A549 (cell line): ENCODE results near the gene SLC45A3. TPM values are rescaled to one million over a fixed set of nuclear protein-coding genes. Genes with fewer than 3 reads are reported as not detected.
"Not testable (repeated sequence)": the region's sequence is repeated elsewhere in the genome, so short reads cannot be mapped to it uniquely, and the experiment has no call there.

Experiments
- ATAC-seq, 2 experiments: fragments of 200-7000 bp in 1 of 2; fragments of >200 bp in 1 of 2; cut with Nextera tagmentation in 1 of 2; cut with Tn5 transposase in 1 of 2; 3 replicates each; pipeline versions ENCODE4 v1.8.0 to v1.9.1; 2018 to 2020; ENCODE audit warnings: mild to moderate bottlenecking in 1 of 2, moderate library complexity in 1 of 2
- CTCF ChIA-PET: fragments of 300-600 bp; sonication (Branson Sonifier 250); formaldehyde crosslinking; extraction: SDS; loops from one replicate; lab custom pipeline; 2021; ENCODE audit warnings: antibody characterized with exemption, inconsistent platforms; lab: Yijun Ruan, JAX
- POLR2A ChIA-PET: fragments of 350-600 bp; formaldehyde crosslinking; extraction: SDS; loops from one replicate; lab custom pipeline; 2021; ENCODE audit warnings: antibody characterized with exemption, inconsistent platforms; lab: Yijun Ruan, JAX
- DNase-seq, 2 experiments: peaks; one replicate each; pipeline versions ENCODE4 v3.0.0 to v3.0.0-alpha.2; 2011 to 2016; ENCODE audit warnings: low read depth in 1 of 2, low spot score in 1 of 2
- FAIRE-seq: peaks from 2 replicates; lab custom pipeline; 2011; peaks lifted over from hg19 to GRCh38; lab: Jason Lieb, UNC
- H3K27ac ChIP-seq, 2 experiments: fragments of >200 bp; sonication (Bioruptor Twin); formaldehyde crosslinking; 3 replicates each; pipeline ENCODE4 v1.5.1; 2016 to 2017
- H3K4me1 ChIP-seq: fragments of >200 bp; sonication (Bioruptor Twin); formaldehyde crosslinking; 3 replicates; pipeline ENCODE4 v1.6.1; 2016
- H3K4me2 ChIP-seq: fragments of >200 bp; sonication (Bioruptor Twin); formaldehyde crosslinking; 3 replicates; pipeline ENCODE4 v1.6.1; 2016
- H3K4me3 ChIP-seq: fragments of >200 bp; sonication (Bioruptor Twin); formaldehyde crosslinking; 3 replicates; pipeline ENCODE4 v1.5.1; 2016
- H3K9me3 ChIP-seq: fragments of >200 bp; sonication (Bioruptor Twin); formaldehyde crosslinking; 3 replicates; pipeline ENCODE4 v1.6.1; 2016
- CBX2 ChIP-seq: fragments of 200-600 bp; sonication (generic); IDR thresholded peaks from 2 replicates; pipeline ENCODE4 v1.6.1; 2016; ENCODE audit warnings: low read depth, mild to moderate bottlenecking, borderline replicate concordance
- CHD2 ChIP-seq: fragments of 150-350 bp; IDR thresholded peaks from 2 replicates; pipeline ENCODE4 v1.6.1; 2014; ENCODE audit warnings: low read length; ENCODE audit not compliant: partially characterized antibody
- CHD4 ChIP-seq: fragments of 200-600 bp; sonication (generic); IDR thresholded peaks from 2 replicates; pipeline ENCODE4 v1.6.1; 2016; ENCODE audit warnings: antibody characterized with exemption, mild to moderate bottlenecking, borderline replicate concordance
- EHMT2 ChIP-seq: fragments of 200-600 bp; sonication (generic); IDR thresholded peaks from 2 replicates; pipeline ENCODE4 v1.6.1; 2016; ENCODE audit warnings: antibody characterized with exemption, low read depth, mild to moderate bottlenecking, moderate library complexity
- EP300 ChIP-seq, 2 experiments: fragments of >200 bp; sonication (Bioruptor Twin); formaldehyde crosslinking; IDR thresholded peaks; 2 replicates in 1 of 2; 3 replicates in 1 of 2; pipeline ENCODE4 v1.6.1; 2016 to 2017
- FOSL2 ChIP-seq, 2 experiments: fragments of 450-650 bp in 1 of 2; fragments of >200 bp in 1 of 2; sonication (Bioruptor Twin) in 1 of 2; formaldehyde crosslinking; IDR thresholded peaks; 2 replicates each; pipeline versions ENCODE4 v1.5.0 to v1.6.1; 2016 to 2020; ENCODE audit warnings: mild to moderate bottlenecking in 1 of 2, moderate library complexity in 1 of 2
- HDAC2 ChIP-seq: fragments of 200-600 bp; sonication (generic); IDR thresholded peaks from 2 replicates; pipeline ENCODE4 v1.6.1; 2016
- HOXB5 ChIP-seq: fragments of 250-450 bp; sonication (Bioruptor Pico); IDR thresholded peaks from 2 replicates; pipeline ENCODE4 v1.5.0; 2020; ENCODE audit warnings: mild to moderate bottlenecking, moderate library complexity
- MAFK ChIP-seq: fragments of 450-650 bp; IDR thresholded peaks from 2 replicates; pipeline ENCODE4 v1.6.1; 2014; ENCODE audit not compliant: partially characterized antibody
- POLR2A ChIP-seq: IDR thresholded peaks from 2 replicates; pipeline ENCODE4 v1.6.1; 2012; ENCODE audit warnings: mild to moderate bottlenecking, low read length
- RARB ChIP-seq: fragments of 250-450 bp; sonication (Bioruptor Pico); IDR thresholded peaks from 2 replicates; pipeline ENCODE4 v1.8.0; 2021; ENCODE audit warnings: mild to moderate bottlenecking, moderate library complexity
- RNF2 ChIP-seq: fragments of 200-600 bp; sonication (generic); IDR thresholded peaks from 2 replicates; pipeline ENCODE4 v1.6.1; 2016; ENCODE audit warnings: low read depth, mild to moderate bottlenecking, antibody characterized with exemption, moderate library complexity, borderline replicate concordance
- SMC3 ChIP-seq: fragments of >200 bp; sonication (Bioruptor Twin); formaldehyde crosslinking; IDR thresholded peaks from 3 replicates; pipeline ENCODE4 v1.6.1; 2018; ENCODE audit warnings: inconsistent platforms
- SREBF2 ChIP-seq: fragments of 450-650 bp; IDR thresholded peaks from 2 replicates; pipeline ENCODE4 v1.6.1; 2014; ENCODE audit warnings: mild to moderate bottlenecking, moderate library complexity
- ZC3H11A ChIP-seq: fragments of 450-650 bp; IDR thresholded peaks from 2 replicates; pipeline ENCODE4 v1.6.1; 2014; ENCODE audit warnings: antibody characterized with exemption, mild to moderate bottlenecking
- ZFP36 ChIP-seq: fragments of 450-650 bp; IDR thresholded peaks from 2 replicates; pipeline ENCODE4 v1.6.1; 2014; ENCODE audit warnings: borderline replicate concordance; ENCODE audit not compliant: partially characterized antibody
- ZSCAN20 ChIP-seq: fragments of 250-450 bp; sonication (Bioruptor Pico); IDR thresholded peaks from 2 replicates; pipeline ENCODE4 v1.8.0; 2022; ENCODE audit warnings: mild to moderate bottlenecking, moderate library complexity
- WGBS: methylation state at CpG from one replicate; pipeline ENCODE4 v1.1.6; 2017; ENCODE audit errors: missing lambda C conversion rate; 5-methylcytosine and 5-hydroxymethylcytosine counted together
- polyA plus RNA-seq, 4 experiments: library from polyadenylated mRNA; depleted of rRNA in 3 of 4; stranded (reverse); fragments of >200 nt; fragmentation: RNase III in 1 of 4; extraction: RNeasy Plus Mini Kit Qiagen cat#74134 plus additional on column Dnase treatment in 1 of 4; gene quantifications; 2 replicates in 3 of 4; 3 replicates in 1 of 4; pipeline ENCODE4 v1.2.3, GENCODE V29; 2011 to 2017
- TF ChIP-seq, protein P1 (sequence below): IDR thresholded peaks from 2 replicates; pipeline ENCODE4 v1.6.1; 2012
- TF ChIP-seq, protein P2 (sequence below): fragments of 150-350 bp; IDR thresholded peaks from 2 replicates; pipeline ENCODE4 v1.6.1; 2014; ENCODE audit warnings: low read depth, mild to moderate bottlenecking, low read length

Gene SLC45A3
- polyA plus RNA-seq, 2 of the 4 experiments (the other 2 are of a cell fraction), result 2.8 to 3.4 TPM

DNA sequence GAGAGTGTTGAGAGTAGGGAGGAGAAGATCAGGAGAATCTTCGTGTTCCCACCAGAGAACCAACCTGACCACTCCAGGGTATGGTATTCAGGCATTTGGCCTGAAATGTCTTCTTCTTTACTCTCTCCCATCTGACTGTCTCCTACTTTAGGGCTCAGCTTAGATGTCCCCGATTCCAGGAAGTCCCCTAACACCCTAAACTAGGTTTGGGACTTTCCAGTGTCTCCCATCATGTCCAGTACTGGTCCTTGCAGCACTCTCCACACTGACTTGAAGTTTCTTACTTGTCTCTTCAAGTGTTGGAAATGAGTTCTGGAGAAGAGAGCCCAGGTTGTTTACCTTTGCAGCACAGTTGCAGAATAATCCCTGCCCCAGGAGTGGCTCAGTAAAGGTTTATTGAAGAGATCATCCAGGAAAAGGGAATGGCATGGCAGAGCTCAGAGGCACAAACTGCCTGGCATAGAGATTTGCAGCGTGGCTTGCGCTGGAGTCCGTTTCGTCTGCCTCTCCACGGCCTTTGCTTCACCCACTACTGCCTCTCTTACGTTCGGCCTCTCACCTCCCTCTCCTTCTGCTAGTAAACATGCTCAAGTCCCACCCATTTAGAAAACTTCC lies 42.3 kb downstream of the SLC45A3 start:
- POLR2A ChIA-PET, result no interaction called here
- no peak overlapping the region for H3K27ac ChIP-seq
- no peak for DNase-seq
- FAIRE-seq, result no peak
- WGBS, result 73% methylated on average over 9 of the region's 9 CpGs
- ATAC-seq, result no peak; a peak in 1 of 6 replicates
- H3K4me3 ChIP-seq, result no peak overlapping the region
- CTCF ChIA-PET, result interaction anchor here (0.6 to 20.8 kb wide), 5 partner anchors 10 to 1968 kb away, joined by 3 to 227 read pairs (median 5); no protein-coding TSS in a partner anchor
- H3K9me3 ChIP-seq, result no peaks in the 10 kb centered on the region
- H3K4me1 ChIP-seq, result no peaks in the 10 kb centered on the region
- TF ChIP-seq ZC3H11A (no peak), POLR2A (no peak), CHD2 (no peak), ZSCAN20 (no peak)
- no peak overlapping the region for H3K4me2 ChIP-seq

DNA sequence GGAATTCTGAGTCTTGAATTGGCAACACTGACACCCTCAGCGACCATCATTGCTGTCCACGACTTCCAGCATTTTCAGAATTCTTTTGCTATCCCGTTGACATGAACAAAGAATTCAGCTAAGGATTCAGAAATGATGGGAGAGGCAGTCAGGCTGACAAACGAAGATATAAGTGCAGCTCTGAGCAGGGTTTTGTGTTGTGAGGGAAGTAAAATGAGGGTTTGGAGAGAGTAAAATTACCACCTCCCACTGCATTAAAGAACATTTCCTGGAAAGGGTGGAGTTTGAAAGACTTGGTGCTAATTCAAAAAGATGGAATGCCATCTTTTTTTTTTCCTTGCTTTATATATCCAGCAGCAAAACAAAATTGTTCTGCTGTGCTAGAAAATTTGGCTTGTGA lies 43.6 kb downstream of the SLC45A3 start:
- Histone ChIP-seq H3K4me1 (peaks cover 5% of the 10 kb centered on the region; the same call in 1 of the 3 replicates), H3K9me3 (no peaks in the 10 kb centered on the region)
- FAIRE-seq (no peak), DNase-seq (no peak), ATAC-seq (no peak)
- TF ChIP-seq CHD4 (no peak), SMC3 (no peak), HDAC2 (no peak), RNF2 (no peak), EHMT2 (no peak), EP300 (IDR thresholded peaks at IDR 0.05) (no peak), FOSL2 (IDR thresholded peaks at IDR 0.05) (no peak), FOSL2 (CRISPR knock-in tag; IDR thresholded peaks at IDR 0.05) (no peak), CBX2 (no peak), ZFP36 (no peak), MAFK (no peak), HOXB5 (CRISPR knock-in tag) (no peak), CHD2 (no peak), SREBF2 (no peak), RARB (CRISPR knock-in tag) (no peak)
- TF ChIP-seq, protein P1, sequence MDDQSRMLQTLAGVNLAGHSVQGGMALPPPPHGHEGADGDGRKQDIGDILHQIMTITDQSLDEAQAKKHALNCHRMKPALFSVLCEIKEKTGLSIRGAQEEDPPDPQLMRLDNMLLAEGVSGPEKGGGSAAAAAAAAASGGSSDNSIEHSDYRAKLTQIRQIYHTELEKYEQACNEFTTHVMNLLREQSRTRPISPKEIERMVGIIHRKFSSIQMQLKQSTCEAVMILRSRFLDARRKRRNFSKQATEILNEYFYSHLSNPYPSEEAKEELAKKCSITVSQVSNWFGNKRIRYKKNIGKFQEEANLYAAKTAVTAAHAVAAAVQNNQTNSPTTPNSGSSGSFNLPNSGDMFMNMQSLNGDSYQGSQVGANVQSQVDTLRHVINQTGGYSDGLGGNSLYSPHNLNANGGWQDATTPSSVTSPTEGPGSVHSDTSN, result no peak
- TF ChIP-seq, protein P2, sequence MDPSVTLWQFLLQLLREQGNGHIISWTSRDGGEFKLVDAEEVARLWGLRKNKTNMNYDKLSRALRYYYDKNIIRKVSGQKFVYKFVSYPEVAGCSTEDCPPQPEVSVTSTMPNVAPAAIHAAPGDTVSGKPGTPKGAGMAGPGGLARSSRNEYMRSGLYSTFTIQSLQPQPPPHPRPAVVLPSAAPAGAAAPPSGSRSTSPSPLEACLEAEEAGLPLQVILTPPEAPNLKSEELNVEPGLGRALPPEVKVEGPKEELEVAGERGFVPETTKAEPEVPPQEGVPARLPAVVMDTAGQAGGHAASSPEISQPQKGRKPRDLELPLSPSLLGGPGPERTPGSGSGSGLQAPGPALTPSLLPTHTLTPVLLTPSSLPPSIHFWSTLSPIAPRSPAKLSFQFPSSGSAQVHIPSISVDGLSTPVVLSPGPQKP, result no peak
- TF ChIP-seq, all 56 proteins: peak for 0
- POLR2A ChIA-PET, result no interaction called here
- no peak overlapping the region for H3K4me3 ChIP-seq
- H3K27ac ChIP-seq, result no peak overlapping the region
- CTCF ChIA-PET, result interaction anchor here (1.3 to 20.8 kb wide), 3 partner anchors 21 to 107 kb away, joined by 3 to 227 read pairs (median 198); no protein-coding TSS in a partner anchor
- H3K4me2 ChIP-seq, result no peak overlapping the region
- WGBS, result 29% methylated on average over 4 of the region's 4 CpGs

DNA sequence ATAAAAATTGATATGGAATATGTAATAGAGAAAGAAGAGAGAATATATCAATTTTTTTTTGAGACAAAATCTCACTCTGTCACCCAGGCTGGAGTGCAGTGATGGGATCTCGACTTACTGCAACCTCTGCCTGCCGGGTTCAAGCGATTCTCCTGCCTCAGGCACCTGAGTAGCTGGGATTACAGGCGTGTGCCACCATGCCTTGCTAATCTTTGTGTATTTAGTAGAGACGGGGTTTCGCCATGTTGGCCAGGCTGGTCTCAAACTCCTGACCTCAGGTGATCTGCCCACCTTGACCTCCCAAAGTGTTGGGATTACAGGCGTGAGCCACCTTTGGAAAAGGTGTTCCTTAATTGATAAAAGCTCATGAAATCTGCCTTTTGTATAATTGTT lies 44.2 kb downstream of the SLC45A3 start:
- H3K4me1 ChIP-seq, FAIRE-seq, POLR2A ChIA-PET, ATAC-seq, H3K4me3 ChIP-seq, H3K4me2 ChIP-seq, H3K9me3 ChIP-seq, H3K27ac ChIP-seq, DNase-seq: not testable (repeated sequence)
- WGBS, result 63% methylated on average over 7 of the region's 7 CpGs
- CTCF ChIA-PET, result interaction anchor here (0.6 to 20.8 kb wide), 5 partner anchors 21 to 112 kb away, joined by 3 to 227 read pairs (median 3); no protein-coding TSS in a partner anchor
